Measurements from ENCODE around the gene FGF3. TPM values are rescaled to one million over a fixed set of nuclear protein-coding genes. Genes with fewer than 3 reads are reported as not detected.

The FGF3 gene
- total RNA-seq, 2 donors from 2014 or later, result not detected

DNA sequence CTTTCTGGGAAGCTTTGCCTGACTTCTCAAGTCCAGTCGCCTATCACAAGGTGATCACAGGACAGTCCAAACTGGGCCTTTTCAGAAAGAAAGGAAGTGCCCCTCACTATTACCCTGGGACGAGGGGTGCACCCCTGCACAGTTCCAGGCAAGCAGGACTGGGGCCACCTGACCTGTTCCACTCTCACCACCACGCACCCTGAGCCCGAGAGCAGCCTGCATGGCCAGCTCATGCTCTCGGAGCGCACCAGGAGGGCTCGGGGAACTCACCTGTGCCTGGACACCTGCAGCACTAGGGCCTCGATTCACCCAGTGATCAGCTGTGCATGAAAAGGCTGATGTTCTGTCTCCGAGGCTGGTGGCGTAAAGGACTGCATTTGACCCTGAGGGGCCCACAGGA is 31.3 kb downstream of the FGF3 start:
- TF ChIP-seq, protein P1, sequence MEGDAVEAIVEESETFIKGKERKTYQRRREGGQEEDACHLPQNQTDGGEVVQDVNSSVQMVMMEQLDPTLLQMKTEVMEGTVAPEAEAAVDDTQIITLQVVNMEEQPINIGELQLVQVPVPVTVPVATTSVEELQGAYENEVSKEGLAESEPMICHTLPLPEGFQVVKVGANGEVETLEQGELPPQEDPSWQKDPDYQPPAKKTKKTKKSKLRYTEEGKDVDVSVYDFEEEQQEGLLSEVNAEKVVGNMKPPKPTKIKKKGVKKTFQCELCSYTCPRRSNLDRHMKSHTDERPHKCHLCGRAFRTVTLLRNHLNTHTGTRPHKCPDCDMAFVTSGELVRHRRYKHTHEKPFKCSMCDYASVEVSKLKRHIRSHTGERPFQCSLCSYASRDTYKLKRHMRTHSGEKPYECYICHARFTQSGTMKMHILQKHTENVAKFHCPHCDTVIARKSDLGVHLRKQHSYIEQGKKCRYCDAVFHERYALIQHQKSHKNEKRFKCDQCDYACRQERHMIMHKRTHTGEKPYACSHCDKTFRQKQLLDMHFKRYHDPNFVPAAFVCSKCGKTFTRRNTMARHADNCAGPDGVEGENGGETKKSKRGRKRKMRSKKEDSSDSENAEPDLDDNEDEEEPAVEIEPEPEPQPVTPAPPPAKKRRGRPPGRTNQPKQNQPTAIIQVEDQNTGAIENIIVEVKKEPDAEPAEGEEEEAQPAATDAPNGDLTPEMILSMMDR (IDR thresholded peaks at IDR 0.05), result no peak
- Histone ChIP-seq H3K27me3 (replicated peaks; ENCODE audit: insufficient read depth) (no peaks in the 10 kb centered on the region), H3K36me3 (no peaks in the 10 kb centered on the region), H3K27ac (no peak overlapping the region), H3K4me1 (ENCODE audit: control insufficient read depth in 1 of 2, low read depth in 2 of 2) (peaks cover 0 to 5% of the 10 kb centered on the region in 2 donors), H3K9me3 (no peaks in the 10 kb centered on the region), H3K4me3 (no peak overlapping the region)
- no peak for ATAC-seq (ENCODE audit: insufficient number of reproducible peaks, low FRiP score, low read depth)
- no peak for DNase-seq (ENCODE audit: low spot score)

DNA sequence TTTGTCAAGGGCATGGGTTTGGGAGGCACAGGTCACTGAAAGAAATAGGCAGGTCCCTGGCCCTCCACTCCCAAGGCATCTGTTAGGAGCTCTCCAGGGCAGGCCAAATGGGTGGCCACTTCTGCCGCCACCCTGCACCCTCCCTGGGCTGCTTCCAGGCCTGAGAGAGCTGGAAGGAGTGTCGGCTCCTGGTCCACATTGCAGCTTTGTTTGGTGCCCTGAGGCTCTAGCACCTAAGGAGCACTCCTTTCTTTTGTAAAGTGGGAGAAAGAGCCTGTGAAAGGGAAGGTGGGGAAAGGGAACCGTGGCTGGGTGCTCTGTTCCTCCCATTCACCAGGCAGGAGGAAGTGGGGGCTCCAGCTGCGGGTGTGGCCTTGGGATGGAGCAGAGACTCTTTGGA is 31.8 kb downstream of the FGF3 start:
- no peaks in the 10 kb centered on the region for H3K36me3 ChIP-seq
- no peaks in the 10 kb centered on the region for H3K27me3 ChIP-seq (replicated peaks; ENCODE audit: insufficient read depth)
- H3K27ac ChIP-seq, result no peak overlapping the region
- TF ChIP-seq, protein P1 (IDR thresholded peaks at IDR 0.05), result no peak
- ATAC-seq (ENCODE audit: insufficient number of reproducible peaks, low FRiP score, low read depth), result no peak
- no peak overlapping the region for H3K4me3 ChIP-seq
- no peak for DNase-seq (ENCODE audit: low spot score)
- peaks cover 0 to 5% of the 10 kb centered on the region in 2 donors for H3K4me1 ChIP-seq (ENCODE audit: control insufficient read depth in 1 of 2, low read depth in 2 of 2)
- no peaks in the 10 kb centered on the region for H3K9me3 ChIP-seq

DNA sequence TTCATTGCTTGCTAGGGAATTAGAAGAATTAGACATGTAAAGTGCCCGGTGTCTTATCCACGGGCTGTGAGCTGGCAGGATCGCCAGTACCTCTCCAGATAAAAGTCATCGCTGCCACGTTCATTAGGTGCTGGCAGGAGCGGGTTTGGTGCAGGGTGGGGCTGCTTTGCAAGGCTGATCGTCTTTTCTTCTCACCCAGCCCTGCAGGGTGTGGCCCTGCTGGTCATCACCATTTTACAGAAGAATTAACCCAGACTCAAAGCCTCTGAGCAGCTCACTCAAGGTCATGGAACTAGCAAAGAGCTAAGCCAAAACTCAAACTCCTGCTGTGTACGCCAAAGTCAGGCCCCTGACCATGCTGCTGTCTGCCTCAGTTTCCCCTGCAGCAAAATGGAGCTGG is 38.0 kb downstream of the FGF3 start:
- ATAC-seq (ENCODE audit: insufficient number of reproducible peaks, low FRiP score, low read depth) (no peak), DNase-seq (ENCODE audit: low spot score) (no peak)
- H3K4me3 ChIP-seq, result no peak overlapping the region
- TF ChIP-seq, protein P1 (IDR thresholded peaks at IDR 0.05), result no peak
- no peaks in the 10 kb centered on the region for H3K36me3 ChIP-seq
- no peaks in the 10 kb centered on the region for H3K4me1 ChIP-seq (ENCODE audit: control insufficient read depth in 1 of 2, low read depth in 2 of 2)
- no peaks in the 10 kb centered on the region for H3K27me3 ChIP-seq (replicated peaks; ENCODE audit: insufficient read depth)
- H3K27ac ChIP-seq, result no peak overlapping the region
- no peaks in the 10 kb centered on the region for H3K9me3 ChIP-seq

DNA sequence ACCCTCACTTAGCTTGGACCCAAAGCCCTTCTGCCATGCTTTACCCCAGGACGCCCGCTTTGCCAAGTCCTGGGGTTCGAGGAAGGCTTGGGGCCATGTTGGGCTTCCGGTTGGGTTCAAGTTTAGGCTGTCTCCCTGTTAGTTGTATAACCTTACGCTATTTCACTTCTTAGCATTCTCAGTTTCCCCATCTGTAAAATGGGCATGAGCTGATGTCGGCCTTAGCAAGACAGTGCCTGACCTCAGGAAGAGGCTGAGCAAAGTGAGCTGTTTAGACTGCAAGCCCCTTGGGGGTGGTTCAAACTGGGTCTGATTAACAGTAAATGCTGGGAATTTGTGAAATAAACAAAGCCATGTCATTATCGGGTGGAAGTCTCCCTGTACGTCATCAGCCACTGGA is 40.8 kb downstream of the FGF3 start:
- TF ChIP-seq, protein P1 (IDR thresholded peaks at IDR 0.05), result no peak
- Histone ChIP-seq H3K27me3 (replicated peaks; ENCODE audit: insufficient read depth) (no peaks in the 10 kb centered on the region), H3K36me3 (no peaks in the 10 kb centered on the region), H3K4me1 (ENCODE audit: control insufficient read depth in 1 of 2, low read depth in 2 of 2) (no peaks in the 10 kb centered on the region), H3K4me3 (no peak overlapping the region), H3K9me3 (no peaks in the 10 kb centered on the region), H3K27ac (no peak overlapping the region)
- no peak for ATAC-seq (ENCODE audit: insufficient number of reproducible peaks, low FRiP score, low read depth)
- no peak for DNase-seq (ENCODE audit: low spot score)

DNA sequence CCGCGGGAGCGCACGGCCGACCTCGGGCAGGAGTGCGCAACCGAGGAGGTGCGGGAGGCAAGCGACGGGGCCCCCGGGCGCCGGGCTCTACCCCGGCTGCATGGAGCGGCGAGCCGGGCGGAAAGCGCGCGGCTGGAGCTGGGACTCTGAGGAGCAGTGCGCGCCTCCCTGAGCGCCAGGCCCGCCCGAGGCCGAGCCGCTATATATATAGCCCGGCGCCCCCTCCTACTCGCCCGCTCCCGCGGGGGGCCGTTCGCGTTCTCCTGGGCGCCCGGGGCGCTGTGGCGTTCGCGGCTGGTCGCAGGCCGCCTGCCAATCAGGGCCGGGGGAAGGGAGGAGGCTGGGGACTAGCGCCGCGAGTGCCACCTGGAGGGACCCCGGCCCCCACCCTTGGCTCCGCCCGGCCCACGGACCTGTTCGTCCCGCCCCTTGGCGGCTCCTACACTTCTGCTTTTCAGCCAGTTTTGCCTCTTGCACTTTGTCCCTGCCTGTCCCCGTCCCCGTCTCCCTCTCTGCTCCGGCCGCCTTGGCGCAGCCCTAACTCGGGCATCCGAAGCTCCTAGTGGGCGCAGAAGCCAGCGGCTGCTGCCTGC is 44.0 kb downstream of the FGF3 start, which contains the start of gene FGF4:
TSS of gene FGF4 (minus strand) at position 179 of the 593 bp plus-strand sequence. CDS start 257 bp downstream, outside the sequence.
- Histone ChIP-seq H3K4me3 (no peak within 1 kb of the TSS), H3K36me3 (no peaks in the 10 kb centered on the region), H3K27ac (no peak within 1 kb of the TSS), H3K27me3 (replicated peaks; ENCODE audit: insufficient read depth) (no peaks in the 10 kb centered on the region), H3K4me1 (ENCODE audit: control insufficient read depth in 1 of 2, low read depth in 2 of 2) (no peaks in the 10 kb centered on the region), H3K9me3 (no peaks in the 10 kb centered on the region)
- TF ChIP-seq, protein P1 (IDR thresholded peaks at IDR 0.05), result no peak
- ATAC-seq (ENCODE audit: insufficient number of reproducible peaks, low FRiP score, low read depth) (no peak), DNase-seq (ENCODE audit: low spot score) (no peak)

Data from thoracic aorta (tissue), 2 donors.